Chondrocyte (in vitro differentiated cells): Measurements from ENCODE around the gene IGSF3. TPM values are rescaled to one million over a fixed set of nuclear protein-coding genes. Genes with fewer than 3 reads are reported as not detected.

Experiments
- DNase-seq: peaks from one replicate; pipeline ENCODE4 v3.0.0; 2021; ENCODE audit warnings: mixed read lengths, low spot score
- H3K27ac Mint-ChIP-seq: one replicate; pipeline ENCODE4 v1.8.0; 2021; ENCODE audit warnings: mild to moderate bottlenecking, moderate library complexity, mixed read lengths; ENCODE audit not compliant: unreplicated experiment
- H3K27me3 Mint-ChIP-seq: 2 replicates; pipeline ENCODE4 v1.8.0; 2021; ENCODE audit warnings: low read depth, mixed read lengths
- H3K36me3 Mint-ChIP-seq: 2 replicates; pipeline ENCODE4 v1.8.0; 2021; ENCODE audit warnings: low read depth, mixed read lengths
- H3K4me1 Mint-ChIP-seq: 2 replicates; pipeline ENCODE4 v1.8.0; 2021; ENCODE audit warnings: low read depth, mild to moderate bottlenecking, mixed read lengths
- H3K4me3 Mint-ChIP-seq: one replicate; pipeline ENCODE4 v1.8.0; 2021; ENCODE audit warnings: mild to moderate bottlenecking, moderate library complexity, mixed read lengths; ENCODE audit not compliant: unreplicated experiment
- H3K9me3 Mint-ChIP-seq: 2 replicates; pipeline ENCODE4 v1.8.0; 2021; ENCODE audit warnings: low read depth, mixed read lengths
- total RNA-seq: library from RNA; stranded (reverse); gene quantifications from 3 replicates; pipeline ENCODE4 v1.2.1, GENCODE V29; 2021
- TF ChIP-seq, protein P1 (sequence below): fragments of 200-600 bp; sonication (generic); IDR thresholded peaks from 2 replicates; pipeline ENCODE4 v1.5.0; 2021; ENCODE audit warnings: antibody characterized with exemption, mild to moderate bottlenecking, moderate library complexity

The IGSF3 gene
- total RNA-seq, 1 donor from 2014 or later = 20.5 TPM

DNA sequence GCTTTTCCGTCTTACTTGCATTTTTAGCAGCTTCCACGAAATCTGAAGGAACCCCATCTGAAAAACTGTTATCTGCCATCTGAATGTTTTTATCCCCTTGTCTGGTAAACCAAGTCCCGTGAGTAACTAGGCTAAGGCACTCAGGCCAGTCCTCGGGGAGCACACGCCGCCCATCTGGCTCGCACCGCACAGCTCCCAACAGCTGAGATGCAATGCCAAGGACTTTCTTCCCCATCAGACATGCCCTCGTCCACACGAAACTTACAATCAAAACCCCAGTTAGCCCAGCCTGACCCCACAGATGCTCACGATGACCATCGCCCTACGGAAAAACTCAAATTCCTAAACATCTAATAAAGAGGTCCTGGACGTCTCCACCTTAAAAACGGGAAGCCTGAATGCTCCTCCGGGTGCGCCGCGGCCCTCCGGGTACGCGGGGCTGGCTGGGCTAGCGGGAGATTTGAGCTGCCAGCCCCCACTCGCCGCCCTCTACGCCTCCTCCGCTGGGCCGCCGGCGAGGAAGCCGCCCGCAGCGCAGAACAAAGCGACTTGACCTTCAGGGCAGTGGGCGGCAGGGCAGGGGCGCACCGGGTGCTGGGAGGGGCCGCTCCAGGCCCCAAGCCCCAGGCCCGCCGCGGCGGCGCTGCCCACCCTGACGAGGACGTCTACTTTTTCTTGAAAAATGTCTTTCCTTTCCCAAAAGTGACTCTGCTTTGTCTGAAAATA lies 133.4 kb downstream of the IGSF3 start:
- peaks cover 8% of the 10 kb centered on the region for H3K4me1 Mint-ChIP-seq
- no peak for DNase-seq
- TF ChIP-seq, protein P1, sequence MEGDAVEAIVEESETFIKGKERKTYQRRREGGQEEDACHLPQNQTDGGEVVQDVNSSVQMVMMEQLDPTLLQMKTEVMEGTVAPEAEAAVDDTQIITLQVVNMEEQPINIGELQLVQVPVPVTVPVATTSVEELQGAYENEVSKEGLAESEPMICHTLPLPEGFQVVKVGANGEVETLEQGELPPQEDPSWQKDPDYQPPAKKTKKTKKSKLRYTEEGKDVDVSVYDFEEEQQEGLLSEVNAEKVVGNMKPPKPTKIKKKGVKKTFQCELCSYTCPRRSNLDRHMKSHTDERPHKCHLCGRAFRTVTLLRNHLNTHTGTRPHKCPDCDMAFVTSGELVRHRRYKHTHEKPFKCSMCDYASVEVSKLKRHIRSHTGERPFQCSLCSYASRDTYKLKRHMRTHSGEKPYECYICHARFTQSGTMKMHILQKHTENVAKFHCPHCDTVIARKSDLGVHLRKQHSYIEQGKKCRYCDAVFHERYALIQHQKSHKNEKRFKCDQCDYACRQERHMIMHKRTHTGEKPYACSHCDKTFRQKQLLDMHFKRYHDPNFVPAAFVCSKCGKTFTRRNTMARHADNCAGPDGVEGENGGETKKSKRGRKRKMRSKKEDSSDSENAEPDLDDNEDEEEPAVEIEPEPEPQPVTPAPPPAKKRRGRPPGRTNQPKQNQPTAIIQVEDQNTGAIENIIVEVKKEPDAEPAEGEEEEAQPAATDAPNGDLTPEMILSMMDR = no peak
- H3K36me3 Mint-ChIP-seq = peaks cover 18% of the 10 kb centered on the region
- H3K27ac Mint-ChIP-seq = no peak overlapping the region
- H3K27me3 Mint-ChIP-seq = no peaks in the 10 kb centered on the region
- no peaks in the 10 kb centered on the region for H3K9me3 Mint-ChIP-seq
- H3K4me3 Mint-ChIP-seq = no peak overlapping the region

DNA sequence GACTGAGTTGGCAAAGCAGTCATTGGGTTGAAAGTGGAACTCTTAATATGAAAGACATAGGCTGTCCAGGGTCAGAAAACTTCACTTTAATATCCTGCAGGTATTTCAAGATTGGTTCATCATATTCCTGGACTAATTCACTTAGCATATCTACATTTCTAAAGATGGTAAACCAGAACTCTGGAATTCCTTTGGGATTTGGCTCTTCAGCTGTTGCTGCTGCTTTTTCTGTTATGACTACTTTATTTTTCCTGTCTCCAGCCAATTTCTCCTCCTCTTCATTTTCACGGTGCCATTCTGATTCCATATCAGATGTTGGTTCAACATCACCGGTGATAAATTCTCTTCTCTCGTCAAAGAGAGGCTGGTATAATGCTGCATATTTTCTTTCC lies 134.1 kb downstream of the IGSF3 start:
- Mint-ChIP-seq H3K4me1 (peaks cover 7% of the 10 kb centered on the region), H3K4me3 (no peak overlapping the region), H3K36me3 (peaks cover 21% of the 10 kb centered on the region), H3K9me3 (no peaks in the 10 kb centered on the region), H3K27ac (no peak overlapping the region), H3K27me3 (no peaks in the 10 kb centered on the region)
- TF ChIP-seq, protein P1 = no peak
- DNase-seq = no peak

DNA sequence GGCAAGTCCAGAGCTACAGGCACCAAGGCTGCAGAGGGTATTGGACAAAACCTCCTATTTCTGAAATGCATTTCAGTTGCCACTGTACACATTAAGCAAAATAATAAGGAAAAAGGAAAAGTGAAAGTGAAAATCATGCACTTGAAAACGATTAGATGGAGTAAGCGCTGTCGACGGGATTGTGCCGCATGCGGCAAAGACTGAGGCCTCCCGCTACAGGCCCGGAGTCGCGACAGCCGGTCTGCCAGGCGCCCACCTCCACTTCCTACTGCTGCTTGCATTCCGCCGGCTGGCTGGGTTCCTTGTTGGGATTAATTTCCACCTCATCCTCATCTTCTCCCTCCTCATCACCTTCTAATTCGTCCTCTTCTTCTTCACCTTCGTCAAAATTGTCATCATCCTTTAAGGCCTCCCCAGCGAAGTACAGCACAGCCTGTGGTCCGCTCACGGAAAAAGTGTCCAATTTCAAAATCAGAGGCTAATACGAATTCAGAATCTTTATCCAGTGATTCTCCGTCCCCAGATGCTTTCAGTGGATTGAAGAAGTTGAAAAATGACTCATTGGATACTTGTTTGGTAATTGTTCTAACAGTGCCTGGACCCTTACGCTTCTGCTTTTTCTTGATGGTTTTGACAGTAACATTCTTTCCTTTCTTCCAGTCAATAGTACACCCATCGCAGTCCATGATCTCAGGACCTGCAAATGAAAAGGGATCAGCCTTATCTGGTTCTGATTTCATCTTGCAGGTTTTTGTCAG lies 134.7 kb downstream of the IGSF3 start:
- TF ChIP-seq, protein P1 = no peak
- Mint-ChIP-seq H3K4me1 (peaks cover 7% of the 10 kb centered on the region), H3K27ac (no peak overlapping the region), H3K4me3 (no peak overlapping the region), H3K27me3 (no peaks in the 10 kb centered on the region), H3K9me3 (peaks cover 4% of the 10 kb centered on the region), H3K36me3 (peaks cover 25% of the 10 kb centered on the region)
- no peak for DNase-seq

DNA sequence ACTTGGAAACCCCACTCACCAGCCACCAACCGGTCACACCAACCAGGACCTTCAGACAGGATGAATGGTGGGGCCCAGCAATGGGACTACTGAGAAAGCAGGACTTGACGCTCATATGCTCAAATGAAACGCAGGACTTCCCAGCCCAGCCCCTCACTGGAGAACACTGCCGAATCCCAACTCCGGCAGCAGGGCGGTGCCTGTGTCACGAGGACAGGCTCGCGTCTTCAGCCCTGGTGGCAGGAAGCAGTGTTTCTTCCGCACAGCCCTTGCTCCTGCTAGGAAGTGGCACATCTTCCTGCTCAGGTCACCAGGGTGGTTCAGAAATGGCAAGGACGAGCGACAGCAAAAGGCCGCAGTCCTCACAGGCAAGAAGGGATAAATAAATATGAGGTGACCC lies 135.6 kb downstream of the IGSF3 start:
- Mint-ChIP-seq H3K27ac (no peak overlapping the region), H3K4me3 (no peak overlapping the region), H3K4me1 (peaks cover 7% of the 10 kb centered on the region), H3K36me3 (peaks cover 29% of the 10 kb centered on the region), H3K9me3 (peaks cover 13% of the 10 kb centered on the region), H3K27me3 (no peaks in the 10 kb centered on the region)
- DNase-seq = no peak
- TF ChIP-seq, protein P1 = no peak

DNA sequence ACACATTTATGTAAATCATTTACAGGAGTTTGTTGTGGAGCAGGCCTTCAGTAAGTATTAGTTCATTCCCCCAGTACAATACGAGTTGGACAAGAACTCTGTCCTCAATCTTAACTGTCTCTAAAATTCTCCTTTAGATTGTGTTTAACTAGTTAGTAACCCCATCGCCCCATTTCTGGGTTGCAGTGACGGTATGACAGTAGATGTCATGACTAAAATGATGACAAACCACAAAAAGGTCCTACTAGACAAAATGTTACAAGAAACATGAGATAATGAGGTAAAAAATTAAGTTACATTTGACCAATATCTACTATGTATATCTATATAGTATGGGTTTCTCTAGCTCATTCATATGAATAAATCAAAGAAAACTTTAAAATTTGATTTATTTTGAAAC lies 137.9 kb downstream of the IGSF3 start:
- Mint-ChIP-seq H3K36me3 (peaks cover 23% of the 10 kb centered on the region), H3K27me3 (no peaks in the 10 kb centered on the region), H3K9me3 (peaks cover 17% of the 10 kb centered on the region), H3K27ac (no peak overlapping the region), H3K4me3 (no peak overlapping the region), H3K4me1 (peaks cover 7% of the 10 kb centered on the region)
- no peak for DNase-seq
- TF ChIP-seq, protein P1 = no peak
